ENCODE measurements around the gene TDRKH.
"Not testable (repeated sequence)": the region's sequence is repeated elsewhere in the genome, so short reads cannot be mapped to it uniquely, and the experiment has no call there.

TDRKH gene

DNA sequence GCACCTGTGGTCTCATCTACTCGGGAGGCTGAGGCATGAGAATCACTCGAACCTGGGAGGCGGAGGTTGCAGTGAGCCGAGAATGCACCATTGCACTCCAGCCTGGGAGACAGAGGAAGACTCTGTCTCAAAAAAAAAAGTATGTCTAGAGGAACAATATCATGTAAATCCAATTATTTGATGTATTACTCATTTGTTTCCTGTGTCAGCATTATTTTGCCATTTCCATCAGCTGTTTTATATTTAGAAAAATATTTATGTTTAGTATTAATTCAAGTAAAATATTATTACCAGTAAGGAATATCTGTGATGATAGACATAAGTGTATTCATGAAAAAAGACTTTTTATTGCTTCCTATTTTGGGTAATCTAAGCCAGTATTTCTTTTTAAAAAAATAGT, 13.0 kb downstream of the TDRKH start:
- Mint-ChIP-seq H3K4me1 (ENCODE audit: low read depth) (no peaks in the 10 kb centered on the region), H3K27ac (no peak overlapping the region), H3K36me3 (ENCODE audit: low read depth) (peaks cover 26% of the 10 kb centered on the region), H3K4me3 (no peak overlapping the region), H3K9me3 (no peaks in the 10 kb centered on the region), H3K27me3 (ENCODE audit: low read depth) (no peaks in the 10 kb centered on the region)
- DNase-seq (ENCODE audit: low spot score) = no peak

DNA sequence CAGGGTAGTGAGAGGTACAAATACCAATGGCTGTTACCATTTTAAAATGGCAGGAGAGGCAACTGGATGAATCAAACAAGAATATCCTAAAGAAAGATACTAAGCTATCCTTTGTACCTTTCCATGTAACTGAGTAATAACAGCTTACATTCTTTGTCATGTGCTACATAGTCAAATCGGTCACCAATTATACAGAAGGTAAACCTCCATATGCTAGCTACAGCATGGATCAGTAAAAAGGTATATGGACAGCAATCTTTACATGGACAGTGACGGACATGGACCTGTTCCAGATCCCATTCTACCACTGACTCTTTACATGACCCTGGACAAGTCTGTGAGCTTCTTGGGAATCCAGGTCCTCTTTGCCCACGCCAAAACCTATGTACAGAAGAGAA, 13.6 kb downstream of the TDRKH start:
- H3K27me3 Mint-ChIP-seq (ENCODE audit: low read depth) = no peaks in the 10 kb centered on the region
- H3K9me3 Mint-ChIP-seq = no peaks in the 10 kb centered on the region
- no peak overlapping the region for H3K4me3 Mint-ChIP-seq
- H3K27ac Mint-ChIP-seq = no peak overlapping the region
- H3K36me3 Mint-ChIP-seq (ENCODE audit: low read depth) = peaks cover 26% of the 10 kb centered on the region
- no peaks in the 10 kb centered on the region for H3K4me1 Mint-ChIP-seq (ENCODE audit: low read depth)
- no peak for DNase-seq (ENCODE audit: low spot score)

DNA sequence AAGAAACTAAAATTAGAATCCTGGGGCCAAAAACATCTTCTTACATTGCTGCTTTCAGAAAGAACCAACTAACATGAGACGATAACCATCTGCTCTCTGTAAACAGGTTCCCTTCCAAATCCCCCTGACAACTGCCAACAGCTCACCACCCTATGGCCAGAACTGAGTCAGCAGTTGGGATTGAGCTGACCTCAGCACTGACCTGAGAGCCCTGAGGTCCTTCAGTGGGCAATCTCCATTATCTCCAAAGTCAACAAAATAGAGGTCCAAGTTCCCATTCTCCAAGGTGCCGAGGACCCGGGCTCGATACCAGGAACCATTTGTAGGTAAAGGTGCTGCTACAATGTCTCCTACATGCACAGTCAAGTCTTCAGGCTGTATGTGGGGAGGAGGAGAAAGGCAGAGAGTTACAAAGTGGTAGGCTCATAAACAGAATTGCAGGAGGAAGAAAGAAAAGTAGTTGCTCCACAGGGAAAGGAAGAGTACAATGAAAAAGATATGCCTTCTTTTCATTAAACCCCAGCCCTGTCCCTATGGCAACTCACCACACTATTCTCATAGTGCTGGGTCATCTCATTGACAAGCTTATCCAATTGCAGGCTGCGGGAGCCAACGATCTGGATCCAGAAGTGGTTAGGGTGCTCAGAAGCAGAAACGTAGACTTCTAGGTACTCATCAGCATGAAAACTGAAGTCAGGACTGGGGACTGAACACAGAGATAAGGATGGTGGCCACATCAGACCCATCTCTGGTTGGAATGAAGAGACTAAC, 14.2 kb downstream of the TDRKH start:
- no peak for DNase-seq (ENCODE audit: low spot score)
- no peaks in the 10 kb centered on the region for H3K4me1 Mint-ChIP-seq (ENCODE audit: low read depth)
- H3K27me3 Mint-ChIP-seq (ENCODE audit: low read depth) = no peaks in the 10 kb centered on the region
- H3K4me3 Mint-ChIP-seq = no peak overlapping the region
- no peaks in the 10 kb centered on the region for H3K9me3 Mint-ChIP-seq
- peaks cover 22% of the 10 kb centered on the region for H3K36me3 Mint-ChIP-seq (ENCODE audit: low read depth)
- H3K27ac Mint-ChIP-seq = no peak overlapping the region

DNA sequence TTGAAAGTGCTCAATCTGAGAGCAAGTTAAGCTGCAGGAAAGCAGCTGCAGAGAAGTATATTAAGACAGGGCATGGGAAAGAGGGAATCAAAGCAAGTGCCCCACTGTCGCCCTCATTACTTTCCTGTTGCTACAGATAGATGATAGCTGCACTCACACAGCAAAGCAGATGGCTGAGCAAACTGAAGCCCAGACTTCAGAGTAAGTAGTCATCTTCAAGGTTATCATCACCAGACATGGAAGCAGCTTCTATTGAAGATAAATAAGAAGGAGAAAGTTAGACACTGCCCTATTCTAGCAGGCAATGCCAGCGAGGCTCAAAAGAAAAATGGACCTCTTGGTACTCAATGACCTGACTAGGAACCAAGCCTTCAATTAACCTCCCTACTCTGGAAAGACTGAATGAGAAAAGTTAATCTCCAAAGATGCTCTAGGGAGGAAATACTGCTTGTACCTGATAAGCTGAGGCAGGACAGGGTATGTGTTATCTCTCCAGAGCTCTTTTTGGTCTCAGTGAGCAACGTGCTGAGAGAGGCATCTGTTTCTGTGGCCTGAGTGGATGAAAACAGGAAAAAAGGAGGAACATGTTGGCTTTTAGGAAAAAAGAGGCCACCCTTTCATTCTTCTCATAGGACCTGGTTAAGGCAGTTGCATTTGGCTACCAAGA, 15.9 kb downstream of the TDRKH start:
- no peaks in the 10 kb centered on the region for H3K27me3 Mint-ChIP-seq (ENCODE audit: low read depth)
- no peaks in the 10 kb centered on the region for H3K4me1 Mint-ChIP-seq (ENCODE audit: low read depth)
- no peak overlapping the region for H3K4me3 Mint-ChIP-seq
- peaks cover 22% of the 10 kb centered on the region for H3K36me3 Mint-ChIP-seq (ENCODE audit: low read depth)
- no peak overlapping the region for H3K27ac Mint-ChIP-seq
- no peaks in the 10 kb centered on the region for H3K9me3 Mint-ChIP-seq
- no peak for DNase-seq (ENCODE audit: low spot score)

DNA sequence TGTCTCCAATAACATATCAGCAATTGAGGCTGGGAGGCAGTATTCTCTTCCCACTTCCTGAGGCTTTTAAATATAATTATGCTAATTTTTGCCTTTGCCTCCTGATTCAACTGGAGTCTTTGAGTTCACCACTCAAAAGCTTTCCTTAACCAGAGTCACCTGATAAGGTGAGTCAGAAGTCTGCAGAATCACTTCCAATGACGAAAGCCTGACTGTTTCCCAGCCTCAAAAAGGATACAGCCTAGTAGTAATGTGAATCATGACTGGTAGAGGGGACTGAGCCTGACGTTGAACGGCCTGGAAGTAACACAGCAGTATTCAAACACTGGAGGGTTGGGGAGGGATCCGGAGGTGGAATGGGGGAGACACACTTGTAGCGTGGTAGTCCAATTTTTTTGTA, 16.6 kb downstream of the TDRKH start:
- Mint-ChIP-seq H3K4me3 (no peak overlapping the region), H3K4me1 (ENCODE audit: low read depth) (no peaks in the 10 kb centered on the region), H3K27ac (no peak overlapping the region), H3K36me3 (ENCODE audit: low read depth) (peaks cover 17% of the 10 kb centered on the region), H3K27me3 (ENCODE audit: low read depth) (no peaks in the 10 kb centered on the region), H3K9me3 (no peaks in the 10 kb centered on the region)
- DNase-seq (ENCODE audit: low spot score) = no peak

DNA sequence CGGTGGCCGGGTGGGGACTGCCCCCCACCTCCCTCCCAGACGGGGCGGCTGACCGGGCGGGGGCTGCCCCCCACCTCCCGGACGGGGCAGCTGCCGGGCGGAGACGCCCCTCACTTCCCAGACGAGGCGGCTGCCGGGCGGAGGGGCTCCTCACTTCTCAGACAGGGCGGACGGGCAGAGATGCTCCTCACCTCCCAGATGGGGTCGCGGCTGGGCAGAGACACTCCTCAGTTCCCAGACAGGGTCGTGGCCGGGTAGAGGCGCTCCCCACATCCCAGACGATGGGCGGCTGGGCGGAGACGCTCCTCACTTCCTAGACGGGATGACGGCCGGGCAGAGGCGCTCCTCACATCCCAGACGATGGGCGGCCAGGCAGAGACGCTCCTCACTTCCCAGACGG, 21.0 kb downstream of the TDRKH start:
- DNase-seq (ENCODE audit: low spot score); H3K27me3 Mint-ChIP-seq (ENCODE audit: low read depth); H3K4me3 Mint-ChIP-seq; H3K36me3 Mint-ChIP-seq (ENCODE audit: low read depth); H3K4me1 Mint-ChIP-seq (ENCODE audit: low read depth); H3K9me3 Mint-ChIP-seq; H3K27ac Mint-ChIP-seq: not testable (repeated sequence)

DNA sequence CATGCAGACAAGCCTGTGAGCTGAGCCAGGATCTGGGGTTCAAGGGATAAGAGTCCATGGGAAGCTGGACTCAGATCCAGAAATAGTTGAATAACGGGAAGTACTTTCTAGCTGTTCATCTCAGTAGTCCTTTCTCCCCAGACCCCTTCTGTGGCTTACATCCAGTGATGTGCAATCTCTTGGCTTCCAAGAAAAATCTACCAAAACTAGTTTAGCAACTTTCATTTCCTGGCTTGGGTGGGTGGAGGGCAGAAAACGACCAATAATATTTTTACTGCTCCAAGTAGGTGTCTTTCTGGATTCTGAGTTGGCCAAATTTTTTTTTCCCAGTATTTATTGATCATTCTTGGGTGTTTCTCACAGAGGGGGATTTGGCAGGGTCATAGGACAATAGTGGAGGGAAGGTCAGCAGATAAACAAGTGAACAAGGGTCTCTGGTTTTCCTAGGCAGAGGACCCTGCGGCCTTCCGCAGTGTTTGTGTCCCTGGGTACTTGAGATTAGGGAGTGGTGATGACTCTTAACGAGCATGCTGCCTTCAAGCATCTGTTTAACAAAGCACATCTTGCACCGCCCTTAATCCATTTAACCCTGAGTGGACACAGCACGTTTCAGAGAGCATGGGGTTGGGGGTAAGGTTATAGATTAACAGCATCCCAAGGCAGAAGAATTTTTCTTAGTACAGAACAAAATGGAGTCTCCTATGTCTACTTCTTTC, 21.8 kb downstream of the TDRKH start:
- not testable (repeated sequence) for H3K36me3 Mint-ChIP-seq (ENCODE audit: low read depth); H3K27me3 Mint-ChIP-seq (ENCODE audit: low read depth); H3K9me3 Mint-ChIP-seq; H3K27ac Mint-ChIP-seq; DNase-seq (ENCODE audit: low spot score)
- Mint-ChIP-seq H3K4me3 (peak overlapping the region; percentile 18), H3K4me1 (ENCODE audit: low read depth) (peaks cover 14% of the 10 kb centered on the region)

DNA sequence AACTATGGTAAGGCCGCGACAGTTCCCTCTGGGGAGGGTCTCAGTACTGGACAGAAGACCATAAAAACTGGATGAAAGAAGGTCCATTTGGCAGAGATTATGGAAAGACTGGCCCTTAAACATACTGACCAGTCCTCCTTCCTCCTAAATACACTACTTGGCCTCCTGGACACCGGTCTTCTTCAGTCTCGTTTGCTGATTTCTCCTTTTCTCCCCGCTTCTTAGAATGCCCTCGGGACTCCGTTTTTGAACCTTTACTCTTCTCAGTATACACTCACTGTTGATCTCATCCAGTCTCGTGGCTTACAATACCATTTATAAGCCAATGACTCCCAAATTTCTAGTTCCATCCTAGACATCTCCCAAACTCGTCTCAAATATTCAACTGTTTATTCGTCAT, 26.3 kb downstream of the TDRKH start:
- Mint-ChIP-seq H3K36me3 (ENCODE audit: low read depth) (peaks cover 30% of the 10 kb centered on the region), H3K27me3 (ENCODE audit: low read depth) (no peaks in the 10 kb centered on the region), H3K4me1 (ENCODE audit: low read depth) (peaks cover 25% of the 10 kb centered on the region), H3K27ac (peak overlapping the region; percentile 96), H3K4me3 (peak overlapping the region; percentile 91), H3K9me3 (no peaks in the 10 kb centered on the region)
- no peak for DNase-seq (ENCODE audit: low spot score)

DNA sequence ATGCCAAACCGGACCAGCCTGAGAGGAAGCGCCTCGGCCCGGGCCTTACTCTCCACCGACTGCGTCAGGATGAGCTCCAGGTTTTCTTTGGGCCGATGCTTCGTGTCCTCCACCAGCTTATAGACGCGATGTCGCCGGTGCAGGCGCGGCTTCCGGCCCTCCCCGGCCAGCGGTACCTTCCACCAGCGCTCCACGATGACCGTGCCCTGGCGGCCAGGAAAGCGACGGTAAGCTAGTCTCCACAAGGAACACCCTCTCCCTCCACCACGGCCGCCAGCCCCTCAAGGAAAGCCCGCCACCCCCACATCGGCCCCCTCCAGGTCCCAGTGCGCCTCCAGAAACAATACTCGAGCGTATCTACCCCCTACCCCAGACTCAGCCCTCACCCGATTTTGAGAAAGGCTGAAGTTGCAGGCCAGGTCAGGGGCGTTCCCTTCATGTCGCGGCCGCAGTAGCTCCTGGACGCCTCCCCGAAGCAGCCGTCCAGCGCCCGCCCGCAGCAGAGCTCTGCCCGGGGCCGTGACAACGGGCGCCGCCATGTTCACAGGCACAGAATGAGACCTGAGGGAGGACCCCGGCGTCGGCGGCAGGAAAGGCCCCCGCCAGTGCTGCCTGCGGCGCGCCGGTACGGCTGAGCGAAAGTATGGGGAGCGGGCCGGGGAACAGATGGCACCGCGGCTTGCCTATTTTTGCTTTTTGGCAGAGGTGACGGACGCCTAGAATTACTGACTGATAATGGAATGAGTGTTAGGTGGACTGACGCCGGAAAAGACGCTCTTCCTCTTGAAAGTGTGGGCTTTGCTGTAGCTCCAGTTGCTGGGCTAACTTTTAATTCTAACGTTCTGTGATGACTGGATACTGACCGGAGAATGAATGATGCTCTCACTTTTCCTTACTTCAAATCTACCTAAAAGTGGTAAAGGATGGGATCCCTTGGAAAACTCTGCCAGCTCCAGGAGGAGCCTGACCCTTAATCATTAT, 27.1 kb downstream of the TDRKH start, which contains the start of gene MRPL9:
MRPL9 (minus strand) TSS at position 556 of the 981 bp plus-strand sequence; CDS start at position 539, 17 bp downstream.
- no peaks in the 10 kb centered on the region for H3K9me3 Mint-ChIP-seq
- peaks cover 30% of the 10 kb centered on the region for H3K36me3 Mint-ChIP-seq (ENCODE audit: low read depth)
- DNase-seq (ENCODE audit: low spot score) = peak; percentile 84
- peak within 1 kb of the TSS; percentile 91 for H3K4me3 Mint-ChIP-seq
- peaks cover 23% of the 10 kb centered on the region for H3K4me1 Mint-ChIP-seq (ENCODE audit: low read depth)
- peak within 1 kb of the TSS; percentile 96 for H3K27ac Mint-ChIP-seq
- no peaks in the 10 kb centered on the region for H3K27me3 Mint-ChIP-seq (ENCODE audit: low read depth)

DNA sequence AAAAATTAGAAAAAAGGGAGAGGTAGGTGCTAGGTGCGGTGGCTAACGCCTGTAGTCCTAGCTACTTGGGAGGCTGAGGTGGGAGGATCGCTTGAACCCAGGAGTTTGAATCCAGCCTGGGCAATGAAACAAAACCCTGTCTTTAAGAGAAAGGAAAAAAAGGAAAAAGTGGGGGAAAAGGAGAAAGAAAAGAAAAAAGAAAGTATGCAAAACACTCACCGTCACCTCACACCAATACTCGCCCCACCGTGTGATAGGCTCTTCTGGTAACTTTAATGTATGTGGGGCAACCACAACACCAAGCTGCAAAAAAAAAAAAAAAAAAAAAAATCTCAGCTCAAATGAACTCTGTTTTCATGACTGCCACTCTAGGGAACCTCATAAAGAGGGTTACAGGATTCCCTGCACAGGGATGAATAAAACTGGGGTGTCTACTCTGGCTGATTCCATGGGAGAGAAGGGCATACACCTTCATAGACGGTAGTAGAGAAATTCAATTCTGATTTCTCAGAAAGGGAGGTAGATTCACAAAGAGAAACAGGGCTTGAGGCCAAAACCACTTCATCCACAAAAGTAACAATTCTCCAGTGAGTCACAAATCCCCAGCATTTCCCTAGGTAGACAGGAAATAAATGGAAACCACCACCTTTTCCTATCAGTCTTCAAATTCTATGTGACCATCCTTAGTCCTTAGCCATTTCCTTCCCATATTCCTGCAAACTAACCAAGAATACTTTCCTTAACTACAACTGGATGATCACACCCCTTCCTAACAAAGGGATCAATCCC, 29.5 kb downstream of the TDRKH start:
- H3K4me3 Mint-ChIP-seq = no peak overlapping the region
- H3K4me1 Mint-ChIP-seq (ENCODE audit: low read depth) = peaks cover 24% of the 10 kb centered on the region
- peaks cover 34% of the 10 kb centered on the region for H3K36me3 Mint-ChIP-seq (ENCODE audit: low read depth)
- H3K9me3 Mint-ChIP-seq = no peaks in the 10 kb centered on the region
- H3K27ac Mint-ChIP-seq = no peak overlapping the region
- no peak for DNase-seq (ENCODE audit: low spot score)
- H3K27me3 Mint-ChIP-seq (ENCODE audit: low read depth) = no peaks in the 10 kb centered on the region

DNA sequence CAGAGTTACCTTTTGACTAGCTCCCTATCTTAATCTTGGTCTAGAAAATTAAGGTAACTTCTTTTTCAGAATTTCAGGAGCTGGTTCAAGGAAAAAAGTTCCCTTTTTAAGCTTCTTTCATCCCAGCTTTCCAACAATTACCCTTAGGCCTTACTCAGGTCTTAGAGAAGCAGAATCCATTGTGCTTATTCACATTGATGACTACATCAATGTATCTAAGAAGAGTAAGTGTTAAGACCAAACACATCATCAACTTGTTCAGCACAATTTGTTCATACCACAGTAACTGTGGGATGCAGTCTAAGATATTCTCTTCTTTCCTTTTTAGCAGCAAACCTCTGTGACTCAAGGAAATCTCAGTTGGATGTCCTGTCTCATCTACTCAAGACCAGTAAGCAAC, 31.1 kb downstream of the TDRKH start:
- no peak for DNase-seq (ENCODE audit: low spot score)
- H3K4me3 Mint-ChIP-seq = no peak overlapping the region
- no peaks in the 10 kb centered on the region for H3K9me3 Mint-ChIP-seq
- H3K27me3 Mint-ChIP-seq (ENCODE audit: low read depth) = no peaks in the 10 kb centered on the region
- H3K36me3 Mint-ChIP-seq (ENCODE audit: low read depth) = peaks cover 34% of the 10 kb centered on the region
- H3K4me1 Mint-ChIP-seq (ENCODE audit: low read depth) = peaks cover 20% of the 10 kb centered on the region
- no peak overlapping the region for H3K27ac Mint-ChIP-seq

DNA sequence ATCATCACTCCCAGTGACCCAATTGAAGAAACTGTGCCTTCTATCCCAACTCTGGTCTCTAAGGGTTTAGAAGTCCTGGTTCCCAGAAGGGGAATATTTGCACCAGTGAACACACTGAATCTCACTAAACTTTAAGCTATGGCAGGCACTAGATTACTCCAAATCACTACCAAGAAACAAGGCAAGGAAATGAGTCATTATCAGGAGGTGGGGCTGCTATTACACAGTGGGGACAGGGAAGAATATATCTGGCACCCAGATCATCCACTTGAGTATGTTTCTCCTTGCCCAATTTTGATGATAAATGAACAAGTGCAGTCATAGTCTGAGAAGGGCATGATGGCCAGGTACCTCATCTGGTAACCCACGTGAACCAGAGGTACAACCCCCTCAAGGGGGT, 34.0 kb downstream of the TDRKH start:
- H3K27me3 Mint-ChIP-seq (ENCODE audit: low read depth) = no peaks in the 10 kb centered on the region
- H3K9me3 Mint-ChIP-seq = no peaks in the 10 kb centered on the region
- peaks cover 4% of the 10 kb centered on the region for H3K4me1 Mint-ChIP-seq (ENCODE audit: low read depth)
- DNase-seq (ENCODE audit: low spot score) = no peak
- peaks cover 23% of the 10 kb centered on the region for H3K36me3 Mint-ChIP-seq (ENCODE audit: low read depth)
- no peak overlapping the region for H3K4me3 Mint-ChIP-seq
- no peak overlapping the region for H3K27ac Mint-ChIP-seq

DNA sequence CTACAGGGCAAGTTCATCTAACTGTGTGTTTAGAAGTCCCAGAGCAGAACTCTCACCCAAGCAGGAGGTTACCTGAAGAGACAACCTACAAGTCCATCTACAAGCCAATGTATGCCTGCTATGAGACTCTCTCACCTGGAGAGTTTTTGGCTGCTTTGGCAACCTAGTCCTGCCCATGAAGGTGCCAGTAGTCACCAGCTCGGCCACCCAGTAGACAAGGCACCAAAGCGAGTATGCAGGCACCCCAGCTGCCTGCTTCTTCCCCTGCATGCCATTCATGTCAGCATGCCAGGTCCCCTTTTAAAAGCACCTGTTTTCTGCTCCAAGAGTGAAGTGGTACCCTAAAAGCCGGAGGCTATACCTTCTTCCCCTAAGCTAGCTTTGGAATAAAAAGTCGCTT, 48.8 kb downstream of the TDRKH start:
- Mint-ChIP-seq H3K36me3 (ENCODE audit: low read depth) (peaks cover 1% of the 10 kb centered on the region), H3K4me1 (ENCODE audit: low read depth) (peaks cover 2% of the 10 kb centered on the region), H3K9me3 (peaks cover 13% of the 10 kb centered on the region), H3K27me3 (ENCODE audit: low read depth) (peaks cover 29% of the 10 kb centered on the region), H3K4me3 (no peak overlapping the region), H3K27ac (no peak overlapping the region)
- no peak for DNase-seq (ENCODE audit: low spot score)

Data from T-helper 2 cell treated with Interferon-gamma antibody and Interleukin-4, amounts not matched to agents 5 μg/mL and 100 μg/mL, for 36 hours (primary cell).